GM23248 (cell line): ENCODE measurements around the gene MTCH1.

Source experiments
- EZH2 ChIP-seq: fragments of 200-600 bp; sonication (generic); IDR thresholded peaks from 2 replicates; pipeline ENCODE4 v1.6.1; 2018; ENCODE audit warnings: antibody characterized with exemption, mild to moderate bottlenecking; ENCODE audit not compliant: insufficient read depth, poor library complexity, severe bottlenecking
- EZH2phosphoT487 ChIP-seq: fragments of 200-600 bp; sonication (generic); IDR thresholded peaks from 2 replicates; pipeline ENCODE4 v1.6.1; 2018; ENCODE audit warnings: antibody characterized with exemption, moderate library complexity, mild to moderate bottlenecking, low read depth; ENCODE audit not compliant: insufficient read depth

DNA sequence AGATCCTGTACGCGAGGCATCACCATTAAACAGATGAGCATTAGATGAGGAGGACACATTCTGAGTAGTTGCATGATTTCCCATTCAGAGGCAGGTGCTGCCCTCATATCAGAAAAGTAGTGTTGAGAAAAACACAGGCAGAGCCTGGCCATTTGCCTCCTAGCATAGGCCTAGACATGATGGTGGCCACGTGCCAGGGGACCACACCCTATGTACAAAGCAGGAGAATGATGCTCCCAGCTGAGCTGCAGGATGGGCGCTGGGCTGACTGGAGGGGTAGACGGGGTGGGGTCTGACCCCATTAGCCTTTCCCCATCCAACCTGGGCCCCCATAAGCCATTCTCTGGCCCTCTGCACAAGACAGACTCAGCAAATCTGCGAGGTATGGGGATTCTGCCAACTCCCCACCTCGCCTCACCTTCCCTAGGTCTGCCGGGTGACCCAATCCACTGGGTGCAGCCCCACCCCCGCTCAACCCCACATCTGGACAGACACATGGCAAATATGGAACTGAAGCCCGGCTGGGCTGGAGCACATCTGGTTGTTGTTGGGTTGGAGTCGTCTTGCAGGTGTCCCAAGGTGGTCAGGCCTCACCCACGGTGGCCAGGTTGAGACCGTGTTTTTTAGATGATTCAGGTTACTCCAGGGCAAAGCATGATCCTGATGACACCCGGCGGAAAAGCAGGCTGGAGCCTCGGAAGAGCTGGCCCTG is 17.6 kb downstream of the MTCH1 start:
- TF ChIP-seq EZH2phosphoT487 (no peak), EZH2 (no peak)
